Measurements from ENCODE around the gene CFDP1. TPM values are rescaled to one million over a fixed set of nuclear protein-coding genes. Genes with fewer than 3 reads are reported as not detected.
A peak's percentile ranks its signal among the peaks of the same experiment; 100 is the strongest.
"Not testable (repeated sequence)": the region's sequence is repeated elsewhere in the genome, so short reads cannot be mapped to it uniquely, and the experiment has no call there.

The CFDP1 gene
- total RNA-seq, 2 donors from 2014 or later, result 88.7 to 117 TPM

DNA sequence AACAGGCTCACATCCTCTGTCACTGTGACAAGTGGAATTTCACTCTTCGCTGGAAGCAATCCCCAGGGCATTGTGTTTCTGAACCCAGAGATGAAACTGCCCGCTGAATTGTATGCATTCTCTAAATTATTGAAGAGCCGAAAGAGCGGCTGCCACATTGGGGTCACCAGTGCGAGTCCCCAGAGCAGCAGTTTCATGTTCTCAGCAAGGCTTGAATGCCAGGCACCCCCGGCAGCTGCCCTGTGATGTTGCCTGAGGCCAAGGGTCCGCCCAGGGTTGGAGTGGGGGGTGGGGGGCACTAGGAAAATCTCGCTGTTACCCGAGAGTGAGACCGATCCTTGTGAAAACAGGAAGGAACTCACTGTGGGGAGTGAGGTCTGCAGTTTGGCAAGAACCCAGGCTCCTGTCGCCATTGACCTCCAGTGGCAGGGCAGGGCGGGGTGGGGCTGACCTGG is 161.2 kb downstream of the CFDP1 start:
- no peaks in the 10 kb centered on the region for H3K27me3 ChIP-seq (ENCODE audit: control insufficient read depth, insufficient read depth, low read length, poor library complexity, severe bottlenecking)
- WGBS, 2 experiments (ENCODE audit: insufficient coverage in 1 of 2, insufficient read length in 1 of 2), result 70 to 80% methylated on average over 10 to 12 of the region's 12 CpGs
- H3K4me3 ChIP-seq (ENCODE audit: low read length), result no peak overlapping the region
- H3K36me3 Mint-ChIP-seq (ENCODE audit: low read depth), result no peaks in the 10 kb centered on the region
- H3K4me1 Mint-ChIP-seq, result no peaks in the 10 kb centered on the region
- H3K36me3 ChIP-seq (ENCODE audit: control insufficient read depth, insufficient read depth, low read length), result no peaks in the 10 kb centered on the region
- TF ChIP-seq, protein P1, sequence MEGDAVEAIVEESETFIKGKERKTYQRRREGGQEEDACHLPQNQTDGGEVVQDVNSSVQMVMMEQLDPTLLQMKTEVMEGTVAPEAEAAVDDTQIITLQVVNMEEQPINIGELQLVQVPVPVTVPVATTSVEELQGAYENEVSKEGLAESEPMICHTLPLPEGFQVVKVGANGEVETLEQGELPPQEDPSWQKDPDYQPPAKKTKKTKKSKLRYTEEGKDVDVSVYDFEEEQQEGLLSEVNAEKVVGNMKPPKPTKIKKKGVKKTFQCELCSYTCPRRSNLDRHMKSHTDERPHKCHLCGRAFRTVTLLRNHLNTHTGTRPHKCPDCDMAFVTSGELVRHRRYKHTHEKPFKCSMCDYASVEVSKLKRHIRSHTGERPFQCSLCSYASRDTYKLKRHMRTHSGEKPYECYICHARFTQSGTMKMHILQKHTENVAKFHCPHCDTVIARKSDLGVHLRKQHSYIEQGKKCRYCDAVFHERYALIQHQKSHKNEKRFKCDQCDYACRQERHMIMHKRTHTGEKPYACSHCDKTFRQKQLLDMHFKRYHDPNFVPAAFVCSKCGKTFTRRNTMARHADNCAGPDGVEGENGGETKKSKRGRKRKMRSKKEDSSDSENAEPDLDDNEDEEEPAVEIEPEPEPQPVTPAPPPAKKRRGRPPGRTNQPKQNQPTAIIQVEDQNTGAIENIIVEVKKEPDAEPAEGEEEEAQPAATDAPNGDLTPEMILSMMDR (conservative IDR thresholded peaks at IDR 0.05), result no peak
- no peak overlapping the region for H3K27ac Mint-ChIP-seq
- no peaks in the 10 kb centered on the region for H3K9me3 ChIP-seq (ENCODE audit: control insufficient read depth, low read length)
- no peaks in the 10 kb centered on the region for H3K4me1 ChIP-seq (ENCODE audit: control insufficient read depth, insufficient read depth, low read length)
- H3K9ac ChIP-seq (ENCODE audit: extremely low read depth, low read length, poor library complexity, severe bottlenecking), result no peak overlapping the region
- no peaks in the 10 kb centered on the region for H3K27me3 Mint-ChIP-seq (ENCODE audit: insufficient read depth)
- H3K27ac ChIP-seq (ENCODE audit: low read depth, low read length), result peak overlapping the region; percentile 47
- no peaks in the 10 kb centered on the region for H3K9me3 Mint-ChIP-seq
- no peak overlapping the region for H3K4me3 Mint-ChIP-seq
- no peak for DNase-seq

DNA sequence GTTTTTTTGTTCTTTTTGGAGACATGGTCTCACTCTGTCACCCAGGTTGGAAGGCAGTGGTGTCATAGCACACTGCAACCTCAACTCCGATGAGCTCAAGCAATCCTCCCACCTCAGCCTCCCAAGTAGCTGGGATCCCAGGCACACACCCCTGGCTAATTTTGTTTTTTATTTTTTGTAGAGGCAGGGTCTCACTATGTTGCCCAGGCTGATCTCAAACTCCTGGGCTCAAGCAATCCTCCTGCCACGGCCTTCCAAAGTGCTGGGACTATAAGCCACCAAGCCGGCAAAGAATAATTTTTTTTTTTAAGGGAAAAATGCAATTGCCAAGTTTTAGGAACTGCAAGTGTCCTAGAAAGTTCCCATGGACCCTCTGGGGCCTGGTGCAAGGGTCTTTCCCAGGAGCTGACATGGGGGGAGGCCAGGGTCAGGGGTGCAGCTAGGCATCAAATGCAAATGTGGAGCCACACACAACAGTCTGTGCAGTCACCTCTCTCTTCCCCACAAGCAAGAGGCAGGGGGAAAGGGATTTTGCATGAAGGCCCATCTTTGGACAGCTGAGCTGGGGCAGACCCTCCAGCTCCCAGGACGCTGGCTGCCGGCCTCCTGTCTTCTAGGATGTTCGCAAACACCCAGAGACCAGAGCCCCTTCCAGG is 161.7 kb downstream of the CFDP1 start:
- no peak for DNase-seq
- Histone ChIP-seq H3K36me3 (ENCODE audit: control insufficient read depth, insufficient read depth, low read length) (no peaks in the 10 kb centered on the region), H3K27ac (ENCODE audit: low read depth, low read length) (peak overlapping the region; percentile 47), H3K4me1 (ENCODE audit: control insufficient read depth, insufficient read depth, low read length) (no peaks in the 10 kb centered on the region), H3K27me3 (ENCODE audit: control insufficient read depth, insufficient read depth, low read length, poor library complexity, severe bottlenecking) (no peaks in the 10 kb centered on the region), H3K9me3 (ENCODE audit: control insufficient read depth, low read length) (no peaks in the 10 kb centered on the region), H3K9ac (ENCODE audit: extremely low read depth, low read length, poor library complexity, severe bottlenecking) (no peak overlapping the region), H3K4me3 (ENCODE audit: low read length) (no peak overlapping the region)
- Mint-ChIP-seq H3K9me3 (no peaks in the 10 kb centered on the region), H3K4me1 (peaks cover under 1% of the 10 kb centered on the region), H3K4me3 (no peak overlapping the region), H3K36me3 (ENCODE audit: low read depth) (no peaks in the 10 kb centered on the region), H3K27me3 (ENCODE audit: insufficient read depth) (no peaks in the 10 kb centered on the region), H3K27ac (no peak overlapping the region)
- WGBS, 2 experiments (ENCODE audit: insufficient coverage in 1 of 2, insufficient read length in 1 of 2), result 86 to 94% methylated on average over 4 to 6 of the region's 6 CpGs
- TF ChIP-seq, protein P1 (conservative IDR thresholded peaks at IDR 0.05), result no peak

DNA sequence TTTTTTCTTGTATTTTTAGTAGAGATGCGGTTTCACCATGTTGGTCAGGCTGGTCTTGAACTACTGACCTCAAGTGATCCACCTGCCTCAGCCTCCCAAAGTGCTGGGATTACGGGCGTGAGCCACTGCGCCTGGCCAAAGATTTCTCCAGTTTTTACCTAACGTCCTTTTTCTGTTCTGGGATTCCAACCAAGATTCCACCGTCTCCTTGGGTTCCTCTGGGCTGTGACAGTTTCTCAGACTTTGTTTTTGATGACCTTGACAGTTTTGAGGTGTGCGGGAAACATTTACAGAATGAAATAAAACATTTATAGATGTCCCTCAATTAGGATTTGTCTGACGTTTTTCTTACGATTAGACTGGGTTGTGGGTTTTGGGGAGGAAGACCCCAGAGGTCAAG is 163.9 kb downstream of the CFDP1 start:
- H3K27me3 Mint-ChIP-seq (ENCODE audit: insufficient read depth); H3K4me1 Mint-ChIP-seq; H3K4me3 ChIP-seq (ENCODE audit: low read length); H3K27ac ChIP-seq (ENCODE audit: low read depth, low read length); H3K9me3 ChIP-seq (ENCODE audit: control insufficient read depth, low read length); H3K9me3 Mint-ChIP-seq; H3K9ac ChIP-seq (ENCODE audit: extremely low read depth, low read length, poor library complexity, severe bottlenecking); H3K27ac Mint-ChIP-seq; H3K36me3 ChIP-seq (ENCODE audit: control insufficient read depth, insufficient read depth, low read length); H3K27me3 ChIP-seq (ENCODE audit: control insufficient read depth, insufficient read depth, low read length, poor library complexity, severe bottlenecking); H3K4me1 ChIP-seq (ENCODE audit: control insufficient read depth, insufficient read depth, low read length); DNase-seq; H3K36me3 Mint-ChIP-seq (ENCODE audit: low read depth); H3K4me3 Mint-ChIP-seq: not testable (repeated sequence)
- 92 to 95% methylated on average over 8 to 9 of the region's 9 CpGs for WGBS, 2 experiments (ENCODE audit: insufficient coverage in 1 of 2, insufficient read length in 1 of 2)

Measured in endodermal cell (in vitro differentiated cells).